B cell (primary cell): ENCODE results near the gene LSM10. TPM values are rescaled to one million over a fixed set of nuclear protein-coding genes. Genes with fewer than 3 reads are reported as not detected.
A peak's percentile ranks its signal among the peaks of the same experiment; 100 is the strongest.

Source experiments
- ATAC-seq: fragments of 200-7000 bp; cut with Tn5 transposase; one replicate; pipeline ENCODE4 v1.10.0; 2021; ENCODE audit warnings: low read depth, mild to moderate bottlenecking, moderate number of reproducible peaks, moderate library complexity
- CTCF ChIA-PET: fragments of 350-600 bp; sonication (Branson Sonifier 250); formaldehyde crosslinking; loops from one replicate; lab custom pipeline; 2021; ENCODE audit warnings: antibody characterized with exemption, inconsistent platforms; lab: Charles Lee
- POLR2A ChIA-PET: fragments of 350-600 bp; sonication (Branson Sonifier 250); formaldehyde crosslinking; loops from one replicate; lab custom pipeline; 2021; ENCODE audit warnings: antibody characterized with exemption; lab: Charles Lee
- DNase-seq: peaks from one replicate; pipeline ENCODE4 v3.0.0; 2013
- H2AFZ ChIP-seq: 2 replicates; pipeline ENCODE4 v1.6.1; 2012; ENCODE audit warnings: mild to moderate bottlenecking, low read depth, low read length; ENCODE audit not compliant: insufficient read depth, poor library complexity, severe bottlenecking
- H3K27ac ChIP-seq, 2 donors: 1 replicate in 1 of 2; 2 replicates in 1 of 2; pipeline ENCODE4 v1.5.1; 2012 to 2013; ENCODE audit warnings: low read length in 2 of 2, mild to moderate bottlenecking in 2 of 2, moderate library complexity in 1 of 2
- H3K27me3 ChIP-seq, 4 experiments: fragments of 200-600 bp in 1 of 4; sonication (generic) in 1 of 4; replicated peaks in 1 of 4; 1 replicate in 2 of 4; 2 replicates in 2 of 4; pipeline versions ENCODE4 v1.6.1 to v1.7.0; 2013 to 2016; ENCODE audit warnings: low read length in 3 of 4, mild to moderate bottlenecking in 2 of 4, mixed read lengths in 1 of 4, moderate library complexity in 1 of 4; ENCODE audit not compliant: insufficient read depth in 4 of 4, control insufficient read depth in 3 of 4; ENCODE audit errors: control extremely low read depth in 1 of 4
- H3K36me3 ChIP-seq, 2 experiments: replicated peaks in 1 of 2; 1 replicate in 1 of 2; 2 replicates in 1 of 2; pipeline versions ENCODE4 v1.6.1 to v1.7.1; 2013; ENCODE audit warnings: low read length in 1 of 2; ENCODE audit not compliant: insufficient read depth in 2 of 2, control insufficient read depth in 1 of 2; ENCODE audit errors: control extremely low read depth in 1 of 2, extremely low read depth in 1 of 2
- H3K4me1 ChIP-seq, 2 donors: fragments of 200-600 bp in 1 of 2; sonication (generic) in 1 of 2; 1 replicate in 1 of 2; 2 replicates in 1 of 2; pipeline versions ENCODE4 v1.5.1 to v1.6.1; 2013 to 2017; ENCODE audit warnings: low read length in 2 of 2; ENCODE audit not compliant: control insufficient read depth in 2 of 2, insufficient read depth in 2 of 2
- H3K4me2 ChIP-seq: replicated peaks from 2 replicates; pipeline ENCODE3; 2012; ENCODE audit warnings: mild to moderate bottlenecking, low read depth, low read length; ENCODE audit not compliant: poor library complexity, severe bottlenecking
- H3K4me3 ChIP-seq, 5 experiments: fragments of 200-600 bp in 1 of 5; sonication (generic) in 1 of 5; 1 replicate in 3 of 5; 2 replicates in 2 of 5; pipeline versions ENCODE4 v1.5.1 to v1.7.0; 2011 to 2016; ENCODE audit warnings: low read length in 4 of 5, mild to moderate bottlenecking in 4 of 5, low read depth in 2 of 5, control low read depth in 1 of 5, moderate library complexity in 1 of 5; ENCODE audit not compliant: insufficient read depth in 1 of 5; ENCODE audit errors: control extremely low read depth in 1 of 5, extremely low read depth in 1 of 5
- H3K79me2 ChIP-seq: fragments of 200-600 bp; sonication (generic); one replicate; pipeline ENCODE4 v1.6.0; 2016; ENCODE audit warnings: low read length; ENCODE audit not compliant: control insufficient read depth, insufficient read depth
- H3K9ac ChIP-seq: fragments of 200-600 bp; sonication (generic); 2 replicates; pipeline ENCODE4 v1.6.1; 2017; ENCODE audit warnings: mild to moderate bottlenecking, low read length, moderate library complexity
- H3K9me3 ChIP-seq, 3 donors: one replicate each; pipeline versions ENCODE4 v1.6.1 to v1.7.1; 2013; ENCODE audit warnings: low read length in 2 of 3; ENCODE audit not compliant: control insufficient read depth in 2 of 3, insufficient read depth in 1 of 3; ENCODE audit errors: control extremely low read depth in 1 of 3
- H4K20me1 ChIP-seq: 2 replicates; pipeline ENCODE4 v1.6.0; 2012; ENCODE audit warnings: mild to moderate bottlenecking, low read length; ENCODE audit not compliant: insufficient read depth, control insufficient read depth, poor library complexity, severe bottlenecking
- H3K27ac Mint-ChIP-seq: one replicate; pipeline ENCODE4 v1.8.0; 2021; ENCODE audit warnings: mixed read lengths
- H3K27me3 Mint-ChIP-seq: one replicate; pipeline ENCODE4 v1.8.0; 2021; ENCODE audit warnings: mixed read lengths
- H3K4me1 Mint-ChIP-seq: one replicate; pipeline ENCODE4 v1.8.0; 2021; ENCODE audit warnings: mixed read lengths
- H3K4me3 Mint-ChIP-seq: one replicate; pipeline ENCODE4 v1.8.0; 2021; ENCODE audit warnings: mixed read lengths
- H3K9me3 Mint-ChIP-seq: one replicate; pipeline ENCODE4 v1.8.0; 2022; ENCODE audit warnings: mixed read lengths; ENCODE audit not compliant: insufficient read depth
- EZH2 ChIP-seq: IDR thresholded peaks from 2 replicates; pipeline ENCODE4 v1.6.1; 2012; ENCODE audit warnings: borderline replicate concordance, low read depth, mild to moderate bottlenecking, moderate library complexity, low read length; ENCODE audit not compliant: insufficient read depth, poor library complexity, severe bottlenecking
- WGBS: methylation state at CpG from one replicate; pipeline ENCODE4 v1.1.5; 2013; ENCODE audit warnings: missing lambda C conversion rate; ENCODE audit not compliant: insufficient coverage; 5-methylcytosine and 5-hydroxymethylcytosine counted together
- intact Hi-C: fragments of 100-400 bp; cut with micrococcal nuclease; formaldehyde crosslinking; loops from one replicate; pipeline ENCODE4 v1.10.0; 2022
- polyA plus RNA-seq: library from polyadenylated mRNA; depleted of rRNA; stranded (reverse); fragments of >200 nt; gene quantifications from 2 replicates; pipeline ENCODE4 v1.2.3, GENCODE V29; 2012
- total RNA-seq, 2 donors: library from RNA; stranded (reverse); fragments of 120-200 nt in 1 of 2; gene quantifications; 1 replicate in 1 of 2; 2 replicates in 1 of 2; pipeline versions ENCODE4 v1.2.3 to v1.2.4, GENCODE V29; 2013 to 2022
- TF ChIP-seq, protein P1 (sequence below): fragments of 200-600 bp; IDR thresholded peaks from one replicate; pipeline ENCODE4 v1.8.0; 2022; ENCODE audit warnings: antibody characterized with exemption, mild to moderate bottlenecking

Gene LSM10
- total and polyA plus RNA-seq, 2 donors (not counting 1 experiment from before 2014, with no cell fraction given): 73.5 to 136 TPM

- H3K36me3 ChIP-seq: peaks cover 8 to 84% of the 10 kb centered on the region in 2 experiments
- ATAC-seq (peak; percentile 8), DNase-seq (no peak)
- H3K4me1 Mint-ChIP-seq: peaks cover 14% of the 10 kb centered on the region
- H3K4me1 ChIP-seq: peaks cover 13 to 25% of the 10 kb centered on the region in 2 donors
- H2AFZ ChIP-seq: no peak overlapping the region
- H3K9me3 Mint-ChIP-seq: no peaks in the 10 kb centered on the region
- POLR2A ChIA-PET: no interaction called here
- no peaks in the 10 kb centered on the region for H3K27me3 Mint-ChIP-seq
- no peaks in the 10 kb centered on the region for H4K20me1 ChIP-seq
- H3K79me2 ChIP-seq: no peaks in the 10 kb centered on the region
- H3K4me3 ChIP-seq: no peak overlapping the region
- no peaks in the 10 kb centered on the region for H3K27me3 ChIP-seq
- H3K4me3 Mint-ChIP-seq: no peak overlapping the region
- 72% methylated on average over 10 of the region's 14 CpGs for WGBS
- H3K9me3 ChIP-seq: no peaks in the 10 kb centered on the region
- no peak overlapping the region for H3K27ac ChIP-seq
- CTCF ChIA-PET: interaction anchor here (0.9 to 3.0 kb wide), 7 partner anchors 8 to 68 kb away, joined by 3 to 10 read pairs (median 6); no protein-coding TSS in a partner anchor
- no peak overlapping the region for H3K27ac Mint-ChIP-seq
- H3K4me2 ChIP-seq: no peak overlapping the region
- TF ChIP-seq EZH2: no peak
- TF ChIP-seq, protein P1, sequence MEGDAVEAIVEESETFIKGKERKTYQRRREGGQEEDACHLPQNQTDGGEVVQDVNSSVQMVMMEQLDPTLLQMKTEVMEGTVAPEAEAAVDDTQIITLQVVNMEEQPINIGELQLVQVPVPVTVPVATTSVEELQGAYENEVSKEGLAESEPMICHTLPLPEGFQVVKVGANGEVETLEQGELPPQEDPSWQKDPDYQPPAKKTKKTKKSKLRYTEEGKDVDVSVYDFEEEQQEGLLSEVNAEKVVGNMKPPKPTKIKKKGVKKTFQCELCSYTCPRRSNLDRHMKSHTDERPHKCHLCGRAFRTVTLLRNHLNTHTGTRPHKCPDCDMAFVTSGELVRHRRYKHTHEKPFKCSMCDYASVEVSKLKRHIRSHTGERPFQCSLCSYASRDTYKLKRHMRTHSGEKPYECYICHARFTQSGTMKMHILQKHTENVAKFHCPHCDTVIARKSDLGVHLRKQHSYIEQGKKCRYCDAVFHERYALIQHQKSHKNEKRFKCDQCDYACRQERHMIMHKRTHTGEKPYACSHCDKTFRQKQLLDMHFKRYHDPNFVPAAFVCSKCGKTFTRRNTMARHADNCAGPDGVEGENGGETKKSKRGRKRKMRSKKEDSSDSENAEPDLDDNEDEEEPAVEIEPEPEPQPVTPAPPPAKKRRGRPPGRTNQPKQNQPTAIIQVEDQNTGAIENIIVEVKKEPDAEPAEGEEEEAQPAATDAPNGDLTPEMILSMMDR: no peak
- H3K9ac ChIP-seq: no peak overlapping the region
- intact Hi-C loops: no loop called here
Measured at GRCh38 chr1:36351227-36351977, 46.3 kb downstream of the LSM10 start.

- Mint-ChIP-seq H3K9me3 (no peaks in the 10 kb centered on the region), H3K27me3 (no peaks in the 10 kb centered on the region), H3K4me3 (no peak overlapping the region), H3K4me1 (peaks cover 14% of the 10 kb centered on the region), H3K27ac (peak overlapping the region; percentile 63)
- peak; percentile 40 for DNase-seq
- Histone ChIP-seq H2AFZ (no peak overlapping the region), H3K9ac (no peak overlapping the region), H3K4me1 (peaks cover 13 to 25% of the 10 kb centered on the region in 2 donors), H3K79me2 (no peaks in the 10 kb centered on the region), H3K9me3 (no peaks in the 10 kb centered on the region), H3K27ac (peak overlapping the region in 1 of 2 donors; percentile 13), H3K4me2 (peak overlapping the region; percentile 35), H3K4me3 (no peak overlapping the region), H3K27me3 (no peaks in the 10 kb centered on the region), H3K36me3 (peaks cover 8 to 82% of the 10 kb centered on the region in 2 experiments), H4K20me1 (no peaks in the 10 kb centered on the region)
- ChIA-PET CTCF (interaction anchor here (1.1 to 3.0 kb wide), 6 partner anchors 9 to 69 kb away, joined by 3 to 10 read pairs (median 6); no protein-coding TSS in a partner anchor), POLR2A (no interaction called here)
- WGBS: 26% methylated on average over 10 of the region's 13 CpGs
- intact Hi-C loops: no loop called here
- no peak for TF ChIP-seq EZH2
- TF ChIP-seq, protein P1: no peak
- ATAC-seq: peak; percentile 70
Measured at GRCh38 chr1:36350659-36351226, 47.0 kb downstream of the LSM10 start.
